Measurements from ENCODE around the gene OR9G1.
A peak's percentile ranks its signal among the peaks of the same experiment; 100 is the strongest.

The OR9G1 gene

DNA sequence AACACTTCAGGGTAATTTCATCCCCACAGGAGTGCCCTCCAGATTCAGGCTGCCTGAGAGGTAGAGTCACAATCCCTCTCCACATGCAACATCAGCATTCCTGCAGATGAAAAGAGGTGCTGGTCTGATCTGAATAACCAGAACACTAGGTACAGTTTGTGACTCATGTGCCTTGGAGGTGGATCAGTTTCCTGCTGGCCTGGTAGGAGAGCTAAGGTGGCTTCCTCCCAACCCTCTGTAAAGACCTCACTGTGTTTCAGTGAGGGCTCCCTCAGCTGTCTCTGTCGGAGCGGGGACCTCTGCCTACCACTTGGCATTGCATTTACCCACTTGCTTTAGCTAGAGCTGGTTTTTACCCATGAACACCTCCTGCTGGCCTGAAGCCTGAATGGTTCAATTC is 7.6 kb downstream of the OR9G1 start:
- H3K4me3 ChIP-seq: no peak overlapping the region

DNA sequence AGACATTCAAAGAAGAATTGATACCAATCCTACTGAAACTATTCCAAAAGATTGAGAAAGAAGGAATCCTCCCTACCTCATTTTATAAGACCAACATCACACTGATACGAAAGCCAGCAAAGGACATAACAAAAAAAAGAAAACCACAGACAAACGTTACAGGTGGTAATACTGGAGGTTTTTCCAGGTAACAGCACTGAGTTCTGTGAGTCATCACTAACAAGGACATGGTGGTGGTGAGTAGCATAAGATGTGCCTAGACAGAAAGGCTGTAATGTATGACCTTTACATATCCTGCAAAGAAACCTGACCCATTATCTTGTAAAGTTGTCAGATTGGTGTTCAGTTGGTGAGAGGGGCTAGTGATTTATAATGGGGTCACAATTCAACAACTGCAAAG is 15.3 kb downstream of the OR9G1 start:
- Histone ChIP-seq H4K20me1 (no peaks in the 10 kb centered on the region), H3K9ac (no peak overlapping the region), H3K36me3 (no peaks in the 10 kb centered on the region), H3K27ac (no peak overlapping the region), H3K27me3 (no peaks in the 10 kb centered on the region), H3K4me2 (no peak overlapping the region), H3K9me3 (0 out of 2 replicates have a peak, but pooled peaks cover 6% of the 10 kb centered on the region), H3K4me3 (no peak overlapping the region), H3K4me1 (no peaks in the 10 kb centered on the region)
- no peak for TF ChIP-seq Cebpa-rat (IDR thresholded peaks at IDR 0.05)

More for the DNA sequence above, 7.6 kb downstream of the OR9G1 start:
- no peak for TF ChIP-seq Cebpa-rat (IDR thresholded peaks at IDR 0.05)
- Histone ChIP-seq H3K9ac (peak overlapping the region; percentile 3; the same call in 1 of the 2 replicates), H3K4me2 (peak overlapping the region; percentile 70), H4K20me1 (no peaks in the 10 kb centered on the region), H3K27me3 (no peaks in the 10 kb centered on the region), H3K9me3 (0 out of 2 replicates have a peak, but pooled peaks cover 6% of the 10 kb centered on the region), H3K27ac (peak overlapping the region; percentile 49; the same call in 1 of the 2 replicates), H3K36me3 (no peaks in the 10 kb centered on the region), H3K4me1 (peaks cover 28% of the 10 kb centered on the region)

- H3K9ac ChIP-seq: no peak overlapping the region
- H3K9me3 ChIP-seq: no peaks in the 10 kb centered on the region
- TF ChIP-seq Cebpa-rat (IDR thresholded peaks at IDR 0.05): no peak
- H3K4me3 ChIP-seq: no peak overlapping the region
- H3K4me2 ChIP-seq: no peak overlapping the region
- no peaks in the 10 kb centered on the region for H4K20me1 ChIP-seq
- H3K4me1 ChIP-seq: no peaks in the 10 kb centered on the region
- H3K27me3 ChIP-seq: no peaks in the 10 kb centered on the region
- H3K27ac ChIP-seq: no peak overlapping the region
- H3K36me3 ChIP-seq: no peaks in the 10 kb centered on the region
These were observed 17.5 kb downstream of the OR9G1 start for GRCh38 chr11:56716379-56716854.

GRCh38 chr11:56720513-56720912 is 21.6 kb downstream of the OR9G1 start:
- no peaks in the 10 kb centered on the region for H3K9me3 ChIP-seq

DNA sequence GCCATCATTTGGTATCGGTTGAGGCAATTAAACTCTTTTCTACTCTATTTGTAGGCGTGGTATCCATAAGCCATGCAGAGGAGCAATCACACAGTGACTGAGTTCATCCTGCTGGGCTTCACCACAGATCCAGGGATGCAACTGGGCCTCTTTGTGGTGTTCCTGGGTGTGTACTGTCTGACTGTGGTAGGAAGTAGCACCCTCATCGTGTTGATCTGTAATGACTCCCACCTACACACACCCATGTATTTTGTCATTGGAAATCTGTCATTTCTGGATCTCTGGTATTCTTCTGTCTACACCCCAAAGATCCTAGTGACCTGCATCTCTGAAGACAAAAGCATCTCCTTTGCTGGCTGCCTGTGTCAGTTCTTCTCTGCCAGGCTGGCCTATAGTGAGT is 41.2 kb downstream of the OR9G1 start:
- no peaks in the 10 kb centered on the region for H3K9me3 ChIP-seq
- H3K36me3 ChIP-seq: no peaks in the 10 kb centered on the region
- no peaks in the 10 kb centered on the region for H4K20me1 ChIP-seq
- no peak for TF ChIP-seq Cebpa-rat (IDR thresholded peaks at IDR 0.05)
- no peak overlapping the region for H3K4me2 ChIP-seq
- no peak overlapping the region for H3K4me3 ChIP-seq
- no peaks in the 10 kb centered on the region for H3K27me3 ChIP-seq
- H3K4me1 ChIP-seq: no peaks in the 10 kb centered on the region
- no peak overlapping the region for H3K27ac ChIP-seq
- H3K9ac ChIP-seq: no peak overlapping the region

More at GRCh38 chr11:56720513-56720912, 21.6 kb downstream of the OR9G1 start:
- Histone ChIP-seq H3K4me3 (no peak overlapping the region), H3K4me2 (no peak overlapping the region), H3K4me1 (no peaks in the 10 kb centered on the region), H3K36me3 (no peaks in the 10 kb centered on the region), H4K20me1 (no peaks in the 10 kb centered on the region), H3K27ac (no peak overlapping the region), H3K27me3 (no peaks in the 10 kb centered on the region), H3K9ac (no peak overlapping the region)
- TF ChIP-seq Cebpa-rat (IDR thresholded peaks at IDR 0.05): no peak

GRCh38 chr11:56740886-56741285 is 42.0 kb downstream of the OR9G1 start:
- Histone ChIP-seq H3K27ac (no peak overlapping the region), H3K36me3 (no peaks in the 10 kb centered on the region)

DNA sequence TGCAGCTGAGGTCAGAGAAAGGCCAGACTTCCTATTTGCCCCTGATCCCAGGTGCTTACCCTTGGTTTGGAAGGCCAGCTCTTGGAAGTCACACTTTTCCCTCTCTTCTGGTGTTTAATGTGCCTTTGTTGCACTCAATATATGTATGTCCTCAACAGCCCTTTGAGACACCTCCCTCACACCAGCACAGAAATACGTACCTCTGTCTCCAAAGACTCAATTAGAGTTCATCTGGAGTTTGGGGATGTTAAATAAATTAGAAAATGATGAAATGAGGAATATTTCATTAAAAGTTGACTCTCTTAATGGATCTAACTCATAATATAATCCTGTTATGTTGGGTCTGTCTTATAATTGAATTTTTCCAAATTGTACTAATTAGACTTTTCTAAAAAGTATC is 49.7 kb downstream of the OR9G1 start, which contains the start of gene OR9G4:
Gene OR9G4 (minus strand): TSS at position 101 of the 400 bp plus-strand sequence. CDS start 4,931 bp downstream, outside the sequence.
- no peaks in the 10 kb centered on the region for H3K27me3 ChIP-seq
- no peaks in the 10 kb centered on the region for H3K36me3 ChIP-seq
- H3K4me2 ChIP-seq: no peak within 1 kb of the TSS
- TF ChIP-seq Cebpa-rat (IDR thresholded peaks at IDR 0.05): no peak
- H3K27ac ChIP-seq: no peak within 1 kb of the TSS
- no peak within 1 kb of the TSS for H3K4me3 ChIP-seq
- no peaks in the 10 kb centered on the region for H4K20me1 ChIP-seq
- H3K4me1 ChIP-seq: no peaks in the 10 kb centered on the region
- H3K9ac ChIP-seq: no peak within 1 kb of the TSS
- no peaks in the 10 kb centered on the region for H3K9me3 ChIP-seq

More at GRCh38 chr11:56740886-56741285, 42.0 kb downstream of the OR9G1 start:
- Histone ChIP-seq H3K9me3 (no peaks in the 10 kb centered on the region), H3K4me2 (no peak overlapping the region), H4K20me1 (no peaks in the 10 kb centered on the region), H3K4me3 (no peak overlapping the region), H3K9ac (no peak overlapping the region), H3K4me1 (no peaks in the 10 kb centered on the region), H3K27me3 (no peaks in the 10 kb centered on the region)
- TF ChIP-seq Cebpa-rat (IDR thresholded peaks at IDR 0.05): no peak

DNA sequence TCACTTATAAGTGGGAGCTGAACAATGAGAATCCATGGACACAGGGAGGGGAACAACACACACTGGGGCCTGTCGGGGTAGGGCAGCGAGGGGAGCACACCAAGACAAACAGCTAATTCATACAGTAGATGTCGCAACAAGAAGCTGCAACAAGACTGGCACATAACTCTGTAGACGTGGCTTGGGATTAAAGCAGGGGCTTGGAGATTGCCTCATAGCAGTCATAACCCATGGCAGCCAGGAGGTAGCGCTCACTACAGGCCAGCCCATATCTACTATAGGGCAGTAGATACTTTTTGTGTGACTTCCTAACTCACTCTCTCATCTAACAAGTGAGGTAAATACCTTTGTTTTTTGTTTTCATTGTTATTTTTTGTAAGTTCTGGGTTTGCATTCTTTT is 51.3 kb downstream of the OR9G1 start:
- Histone ChIP-seq H4K20me1 (no peaks in the 10 kb centered on the region), H3K27ac (no peak overlapping the region), H3K27me3 (no peaks in the 10 kb centered on the region), H3K4me2 (no peak overlapping the region), H3K4me3 (no peak overlapping the region), H3K9ac (no peak overlapping the region), H3K4me1 (no peaks in the 10 kb centered on the region), H3K9me3 (no peaks in the 10 kb centered on the region), H3K36me3 (no peaks in the 10 kb centered on the region)
- TF ChIP-seq Cebpa-rat (IDR thresholded peaks at IDR 0.05): 0 out of 2 replicates have a peak, but pooled peaks have one; percentile 27

GRCh38 chr11:56751480-56751879 is 52.6 kb downstream of the OR9G1 start:
- Histone ChIP-seq H3K27me3 (no peaks in the 10 kb centered on the region), H3K4me1 (no peaks in the 10 kb centered on the region), H3K4me3 (no peak overlapping the region), H3K4me2 (no peak overlapping the region), H4K20me1 (no peaks in the 10 kb centered on the region), H3K9ac (no peak overlapping the region), H3K36me3 (no peaks in the 10 kb centered on the region), H3K27ac (no peak overlapping the region), H3K9me3 (no peaks in the 10 kb centered on the region)
- TF ChIP-seq Cebpa-rat (IDR thresholded peaks at IDR 0.05): no peak

Measured in BLaER1 (cell line).